MCF 10A (cell line): Measurements from ENCODE around the gene DPP8. TPM values are rescaled to one million over a fixed set of nuclear protein-coding genes. Genes with fewer than 3 reads are reported as not detected.

Experiments used
- BruUV-seq: library from RNA; stranded (reverse); fragments of 400-500 nt; replicated peaks from 2 replicates; lab custom pipeline; 2021; lab: Mats Ljungman, UMichigan
- CTCF ChIA-PET: fragments of 300-600 bp; sonication (Branson Sonifier 250); formaldehyde crosslinking; extraction: SDS; loops from one replicate; lab custom pipeline; 2021; ENCODE audit warnings: antibody characterized with exemption, inconsistent platforms; lab: Yijun Ruan, JAX
- POLR2A ChIA-PET: fragments of 300-600, 350-650 bp; sonication (Branson Sonifier 250); formaldehyde crosslinking; extraction: SDS; loops from one replicate; lab custom pipeline; 2020; ENCODE audit warnings: antibody characterized with exemption, inconsistent platforms; lab: Yijun Ruan, JAX
- DNase-seq: peaks from one replicate; pipeline ENCODE4 v3.0.0-alpha.2; 2018; ENCODE audit not compliant: unreplicated experiment
- H3K27ac Mint-ChIP-seq: one replicate; pipeline ENCODE4 v1.8.0; 2022; ENCODE audit warnings: mild to moderate bottlenecking, low read depth, mixed read lengths; ENCODE audit not compliant: unreplicated experiment
- H3K27me3 Mint-ChIP-seq: one replicate; pipeline ENCODE4 v1.8.0; 2022; ENCODE audit warnings: mixed read lengths; ENCODE audit not compliant: insufficient read depth, unreplicated experiment
- H3K36me3 Mint-ChIP-seq: one replicate; pipeline ENCODE4 v1.8.0; 2022; ENCODE audit warnings: mild to moderate bottlenecking, moderate library complexity, mixed read lengths; ENCODE audit not compliant: insufficient read depth, unreplicated experiment
- H3K4me1 Mint-ChIP-seq: one replicate; pipeline ENCODE4 v1.8.0; 2022; ENCODE audit warnings: mixed read lengths; ENCODE audit not compliant: insufficient read depth, unreplicated experiment
- H3K4me3 Mint-ChIP-seq: one replicate; pipeline ENCODE4 v1.8.0; 2022; ENCODE audit warnings: mild to moderate bottlenecking, moderate library complexity, mixed read lengths; ENCODE audit not compliant: unreplicated experiment
- H3K9me3 Mint-ChIP-seq: one replicate; pipeline ENCODE4 v1.8.0; 2022; ENCODE audit warnings: mixed read lengths; ENCODE audit not compliant: unreplicated experiment
- CTCF ChIP-seq: fragments of 200-600 bp; IDR thresholded peaks from one replicate; pipeline ENCODE4 v1.8.0; 2022; ENCODE audit warnings: antibody characterized with exemption, mild to moderate bottlenecking; ENCODE audit not compliant: unreplicated experiment
- intact Hi-C: fragments of 100-400 bp; cut with micrococcal nuclease; formaldehyde crosslinking; loops from 2 replicates; pipeline ENCODE4 v1.14.1; 2022
- total RNA-seq: library from RNA; stranded (reverse); gene quantifications from 2 replicates; pipeline ENCODE4 v1.2.3, GENCODE V29; 2022

DPP8 gene
- total RNA-seq, 1 experiment from 2014 or later: 24.5 TPM

- intact Hi-C loops: no loop called here
- POLR2A ChIA-PET: interaction anchor here (0.7 kb wide), 1 partner anchor 223 kb away, joined by 3 read pairs; no protein-coding TSS in a partner anchor
These were observed 100.6 kb downstream of the DPP8 start for GRCh38 chr15:65416845-65417416.

GRCh38 chr15:65414841-65415621 is 102.5 kb downstream of the DPP8 start:
- Mint-ChIP-seq H3K4me1 (no peaks in the 10 kb centered on the region), H3K4me3 (no peak overlapping the region), H3K9me3 (no peaks in the 10 kb centered on the region), H3K27me3 (peaks cover 26% of the 10 kb centered on the region), H3K36me3 (no peaks in the 10 kb centered on the region), H3K27ac (no peak overlapping the region)
- ChIA-PET POLR2A (no interaction called here), CTCF (interaction anchor here (0.6 to 1.1 kb wide), 2 partner anchors 12 to 28 kb away, joined by 3 to 4 read pairs; no protein-coding TSS in a partner anchor)
- intact Hi-C loops: no loop called here
- no peak for DNase-seq
- no peak for TF ChIP-seq CTCF
- BruUV-seq: no TSS peak

More at GRCh38 chr15:65416845-65417416, 100.6 kb downstream of the DPP8 start:
- CTCF ChIA-PET: interaction anchor here (2.0 to 2.3 kb wide), 2 partner anchors 17 to 31 kb away, joined by 5 to 13 read pairs; no protein-coding TSS in a partner anchor
- peaks cover 16% of the 10 kb centered on the region for H3K27me3 Mint-ChIP-seq
- DNase-seq: no peak
- no peak overlapping the region for H3K27ac Mint-ChIP-seq
- H3K36me3 Mint-ChIP-seq: no peaks in the 10 kb centered on the region
- no peaks in the 10 kb centered on the region for H3K9me3 Mint-ChIP-seq
- H3K4me1 Mint-ChIP-seq: peaks cover 2% of the 10 kb centered on the region
- no peak for TF ChIP-seq CTCF
- H3K4me3 Mint-ChIP-seq: no peak overlapping the region
- no TSS peak for BruUV-seq

GRCh38 chr15:65413760-65414144 is 103.7 kb downstream of the DPP8 start:
- Mint-ChIP-seq H3K4me3 (no peak overlapping the region), H3K4me1 (peaks cover 5% of the 10 kb centered on the region), H3K27me3 (peaks cover 33% of the 10 kb centered on the region), H3K36me3 (no peaks in the 10 kb centered on the region), H3K27ac (no peak overlapping the region), H3K9me3 (no peaks in the 10 kb centered on the region)
- TF ChIP-seq CTCF: no peak
- CTCF ChIA-PET: interaction anchor here (0.6 to 1.2 kb wide), 4 partner anchors 14 to 104 kb away, joined by 3 to 5 read pairs (median 4); no protein-coding TSS in a partner anchor
- no TSS peak for BruUV-seq
- POLR2A ChIA-PET: no interaction called here
- DNase-seq: no peak
- intact Hi-C loops: no loop called here

- CTCF ChIA-PET: interaction anchor here (0.6 to 1.2 kb wide), 4 partner anchors 13 to 103 kb away, joined by 3 to 5 read pairs (median 4); no protein-coding TSS in a partner anchor
- H3K4me3 Mint-ChIP-seq: no peak overlapping the region
- H3K27ac Mint-ChIP-seq: no peak overlapping the region
- BruUV-seq: no TSS peak
- H3K27me3 Mint-ChIP-seq: peaks cover 29% of the 10 kb centered on the region
- DNase-seq: no peak
- no peak for TF ChIP-seq CTCF
- POLR2A ChIA-PET: no interaction called here
- H3K36me3 Mint-ChIP-seq: no peaks in the 10 kb centered on the region
- H3K4me1 Mint-ChIP-seq: peaks cover 5% of the 10 kb centered on the region
- no peaks in the 10 kb centered on the region for H3K9me3 Mint-ChIP-seq
- intact Hi-C loops: no loop called here
These were observed 104.3 kb downstream of the DPP8 start for GRCh38 chr15:65413051-65413759.
